HG03378 (cell line): Measurements from ENCODE around the gene DNASE1.
"Not testable (repeated sequence)": the region's sequence is repeated elsewhere in the genome, so short reads cannot be mapped to it uniquely, and the experiment has no call there.

Source experiments
- ATAC-seq: cut with Tn5 transposase; IDR thresholded peaks from one replicate; pipeline ENCODE4 v1.9.1; 2021; ENCODE audit warnings: mild to moderate bottlenecking, moderate library complexity; ENCODE audit not compliant: unreplicated experiment

DNASE1 gene

GRCh38 chr16:3640632-3641501 is 13.6 kb upstream of the DNASE1 start:
- no peak for ATAC-seq

GRCh38 chr16:3641801-3642396 is 12.6 kb upstream of the DNASE1 start:
- no peak for ATAC-seq

DNA sequence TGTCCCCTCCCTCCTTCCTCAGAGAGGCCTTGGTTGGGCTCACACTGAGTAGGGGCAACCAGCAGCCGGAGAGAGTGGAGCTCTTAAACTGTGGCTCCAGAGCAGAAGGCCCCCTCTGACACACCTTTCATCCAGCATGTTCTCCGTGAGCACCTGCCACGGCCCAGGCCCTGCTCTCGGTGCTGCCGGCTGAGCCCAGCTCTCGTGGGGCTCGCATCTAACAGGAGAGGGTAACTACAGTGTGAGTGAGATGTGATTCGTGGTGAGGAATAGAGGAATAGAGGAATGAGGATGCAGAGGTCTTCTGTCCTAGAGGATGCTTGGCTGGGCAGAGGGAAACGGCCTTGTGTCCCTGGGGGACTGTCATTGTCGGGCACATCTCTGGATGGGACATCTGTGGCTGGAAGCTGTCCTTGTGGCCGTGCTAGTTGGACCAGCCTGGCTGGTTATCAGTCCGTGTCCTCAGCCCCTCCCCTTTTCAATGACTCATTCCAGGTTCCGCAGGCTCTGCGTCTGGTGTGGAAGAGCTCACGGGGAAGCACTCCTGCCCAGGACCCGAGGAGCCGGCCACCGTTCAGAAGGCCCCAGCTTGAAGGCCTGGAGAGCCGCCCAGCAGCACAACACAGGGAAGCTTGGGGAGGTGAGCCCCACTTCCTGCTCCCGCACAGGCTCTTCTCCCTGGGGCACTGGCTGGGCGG is 11.9 kb upstream of the DNASE1 start:
- no peak for ATAC-seq

DNA sequence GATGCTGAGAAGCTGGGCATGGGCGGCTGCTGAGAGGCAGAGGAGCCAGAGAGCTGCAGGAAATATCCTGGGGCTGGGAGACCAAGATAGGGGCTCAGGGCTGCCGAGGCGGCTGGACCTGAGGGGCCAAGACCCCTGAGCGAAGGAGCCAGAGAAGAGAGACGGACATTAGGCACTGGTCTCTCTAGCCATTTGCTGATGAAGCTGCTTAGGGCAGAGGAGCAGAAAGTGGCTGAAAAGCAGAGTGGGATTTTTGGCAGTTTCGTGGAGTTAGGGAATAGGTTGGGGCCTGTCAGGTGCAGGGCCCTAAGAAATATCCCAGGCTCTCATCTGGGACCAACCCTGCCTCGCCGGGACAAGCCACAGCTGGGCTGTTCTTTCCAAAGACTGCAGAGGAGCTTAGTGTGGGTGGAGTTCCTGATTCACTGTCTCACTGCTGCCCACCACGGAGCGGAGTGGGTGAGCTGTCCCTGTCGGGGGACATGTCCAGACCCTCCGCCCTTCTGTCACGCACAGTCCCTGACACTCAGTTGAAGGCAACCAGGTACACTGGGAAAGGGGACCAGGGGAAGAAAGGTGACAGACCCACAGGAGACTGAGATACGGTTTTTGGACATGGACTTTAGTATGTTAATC is 11.3 kb upstream of the DNASE1 start:
- no peak for ATAC-seq

DNA sequence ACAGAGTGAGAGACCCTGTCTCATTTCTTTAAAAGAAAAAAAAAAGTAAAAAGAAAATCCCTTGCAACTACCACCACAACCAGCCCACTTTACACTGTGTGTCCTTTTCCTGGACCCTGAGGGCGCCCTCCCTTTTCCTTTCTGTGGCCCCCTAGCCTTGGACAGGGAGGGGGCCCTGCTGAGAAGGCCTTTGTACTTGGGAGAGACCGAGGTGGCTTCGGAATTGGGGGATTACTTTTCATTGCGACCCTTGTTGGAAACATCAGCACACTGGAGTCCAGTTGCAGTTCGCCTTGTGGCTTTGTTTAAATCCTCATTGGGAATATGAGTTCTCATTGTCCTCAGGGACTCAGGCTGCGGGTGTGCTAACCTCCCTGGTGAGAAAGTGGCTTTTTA is 9.4 kb upstream of the DNASE1 start:
- ATAC-seq: no peak

DNA sequence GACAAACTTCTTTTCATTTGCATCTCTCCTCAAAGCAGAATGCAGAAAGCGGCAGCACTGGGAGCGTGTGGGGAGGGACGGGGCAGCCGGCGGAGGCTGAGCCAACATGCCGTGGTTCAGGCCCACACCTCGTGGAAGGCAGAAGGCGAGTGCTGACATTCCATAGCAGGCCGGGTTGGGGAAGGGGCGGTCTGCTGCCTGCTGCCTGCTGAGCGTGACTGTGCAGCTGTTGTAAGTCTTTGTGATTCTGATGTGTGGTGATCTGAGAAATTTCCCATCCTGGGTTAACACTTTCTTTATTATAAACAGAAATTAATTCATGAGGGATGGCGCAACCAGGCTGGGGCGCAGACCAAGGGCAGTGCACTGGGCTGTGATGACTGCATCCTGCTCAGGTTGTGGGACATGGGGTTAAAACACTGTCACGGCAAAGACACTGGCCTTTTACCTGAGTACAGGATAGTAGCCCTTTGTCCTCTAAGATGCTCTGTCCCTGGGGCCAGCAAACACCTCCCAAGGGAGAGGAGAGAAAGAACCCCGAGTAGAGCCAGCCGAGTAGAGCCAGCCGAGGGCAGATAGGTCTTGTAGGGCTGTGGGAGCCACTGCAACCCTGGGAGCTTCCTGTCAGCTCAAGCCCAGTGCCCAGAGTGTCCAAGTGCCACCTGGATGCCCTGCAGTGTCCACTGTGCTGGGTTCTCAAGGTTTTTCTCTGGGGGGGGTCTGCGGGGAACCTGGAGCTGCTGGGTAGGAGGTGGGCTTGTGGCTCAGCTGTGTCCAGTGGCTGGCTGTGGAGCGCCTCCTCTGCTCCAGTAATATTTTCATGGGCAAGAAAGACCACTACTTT is 8.8 kb upstream of the DNASE1 start:
- ATAC-seq: no peak

GRCh38 chr16:3646348-3646920 is 8.1 kb upstream of the DNASE1 start:
- ATAC-seq: no peak

- ATAC-seq: no peak
These were observed 3.7 kb upstream of the DNASE1 start for GRCh38 chr16:3650631-3651265.

DNA sequence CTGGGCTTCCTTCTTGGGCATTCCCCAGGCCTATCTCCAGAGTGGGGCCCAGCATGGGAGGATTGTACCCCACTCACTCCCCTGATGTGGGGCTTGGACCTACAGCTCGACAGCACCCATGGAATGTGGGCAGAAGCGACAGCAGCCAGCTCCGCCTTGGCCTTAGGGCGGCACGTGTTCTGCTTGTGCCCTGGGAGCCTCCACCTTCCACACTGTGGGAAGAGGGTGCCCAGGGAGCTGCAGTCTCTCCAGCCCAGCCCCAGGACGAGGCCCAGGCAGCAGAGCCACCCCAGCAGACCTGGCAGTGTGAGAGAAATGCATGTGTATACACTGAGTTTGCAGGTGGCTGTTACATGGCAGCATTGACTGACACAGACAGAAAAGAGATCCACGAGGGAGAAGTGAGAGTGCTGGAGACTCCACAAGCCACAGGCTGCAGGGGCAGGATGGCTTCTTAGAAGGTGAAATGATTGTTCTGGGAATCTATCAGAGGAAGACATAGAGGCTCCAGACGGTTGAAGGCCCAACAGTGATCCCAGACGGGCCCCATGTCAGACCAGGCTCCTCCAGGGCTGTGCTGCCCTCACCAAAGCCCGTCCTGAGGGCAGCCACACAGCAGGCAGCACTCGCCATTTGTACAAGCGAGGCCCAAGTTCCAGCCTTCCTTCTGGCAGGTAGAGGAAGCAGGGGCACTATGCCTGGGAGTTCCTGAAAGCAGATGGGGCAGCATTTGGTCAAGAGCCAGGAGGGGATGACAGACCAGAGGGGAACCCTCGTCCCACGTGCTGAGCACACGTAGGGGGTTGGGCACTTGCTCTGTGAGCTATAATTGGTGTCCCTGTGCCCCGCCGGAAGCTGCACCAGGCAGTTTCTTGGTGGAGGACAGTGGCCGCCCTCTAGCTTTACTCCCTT is 2.8 kb upstream of the DNASE1 start:
- no peak for ATAC-seq

GRCh38 chr16:3652373-3653195 is 1.9 kb upstream of the DNASE1 start:
- no peak for ATAC-seq

GRCh38 chr16:3655030-3655395 is 522 bp downstream of the DNASE1 start:
- no peak for ATAC-seq

- no peak for ATAC-seq
These were observed 1.1 kb downstream of the DNASE1 start for GRCh38 chr16:3655396-3656159.

DNA sequence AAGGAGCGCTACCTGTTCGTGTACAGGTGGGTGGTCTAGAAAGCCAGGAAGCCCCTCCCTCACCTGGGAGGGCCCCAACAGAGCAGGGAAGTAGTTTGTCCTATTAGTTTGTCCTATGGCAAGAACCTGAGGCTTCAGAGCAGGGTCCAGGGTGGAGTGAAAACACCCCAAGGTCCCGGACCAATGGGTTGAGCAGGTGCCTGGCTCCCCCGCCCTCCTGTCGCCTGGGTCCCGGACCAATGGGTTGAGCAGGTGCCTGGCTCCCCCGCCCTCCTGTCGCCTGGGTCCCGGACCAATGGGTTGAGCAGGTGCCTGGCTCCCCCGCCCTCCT is 1.6 kb downstream of the DNASE1 start:
- not testable (repeated sequence) for ATAC-seq

DNA sequence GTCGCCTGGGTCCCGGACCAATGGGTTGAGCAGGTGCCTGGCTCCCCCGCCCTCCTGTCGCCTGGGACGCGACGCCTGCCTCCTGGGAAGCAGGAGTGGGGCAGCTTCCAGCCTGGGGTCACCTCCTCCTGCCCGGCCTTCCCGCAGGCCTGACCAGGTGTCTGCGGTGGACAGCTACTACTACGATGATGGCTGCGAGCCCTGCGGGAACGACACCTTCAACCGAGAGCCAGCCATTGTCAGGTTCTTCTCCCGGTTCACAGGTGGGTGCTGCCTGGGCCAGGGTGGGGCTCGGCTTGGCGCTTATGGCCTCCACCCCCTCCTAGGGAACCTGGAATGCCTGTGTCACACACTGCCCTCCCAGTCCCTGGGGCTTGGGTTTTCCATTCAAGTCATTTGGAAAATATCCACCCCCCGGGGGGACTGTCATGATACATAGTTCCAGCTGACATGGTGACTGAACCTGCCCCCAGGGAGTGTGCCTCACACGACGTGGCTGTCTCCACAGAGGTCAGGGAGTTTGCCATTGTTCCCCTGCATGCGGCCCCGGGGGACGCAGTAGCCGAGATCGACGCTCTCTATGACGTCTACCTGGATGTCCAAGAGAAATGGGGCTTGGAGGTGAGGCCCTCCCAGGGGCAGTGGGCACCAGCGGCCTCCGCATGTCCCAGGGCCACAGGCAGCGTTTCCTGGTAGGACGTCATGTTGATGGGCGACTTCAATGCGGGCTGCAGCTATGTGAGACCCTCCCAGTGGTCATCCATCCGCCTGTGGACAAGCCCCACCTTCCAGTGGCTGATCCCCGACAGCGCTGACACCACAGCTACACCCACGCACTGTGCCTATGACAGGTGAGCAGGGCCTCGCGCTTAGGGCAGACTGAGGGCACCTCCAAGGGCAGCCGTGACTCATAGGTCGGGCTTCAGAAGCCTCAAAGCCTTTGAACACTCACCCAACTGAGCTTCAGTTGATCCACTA is 2.3 kb downstream of the DNASE1 start:
- ATAC-seq: no peak

- ATAC-seq: no peak
These were observed 4.8 kb downstream of the DNASE1 start for GRCh38 chr16:3659251-3659650.

DNA sequence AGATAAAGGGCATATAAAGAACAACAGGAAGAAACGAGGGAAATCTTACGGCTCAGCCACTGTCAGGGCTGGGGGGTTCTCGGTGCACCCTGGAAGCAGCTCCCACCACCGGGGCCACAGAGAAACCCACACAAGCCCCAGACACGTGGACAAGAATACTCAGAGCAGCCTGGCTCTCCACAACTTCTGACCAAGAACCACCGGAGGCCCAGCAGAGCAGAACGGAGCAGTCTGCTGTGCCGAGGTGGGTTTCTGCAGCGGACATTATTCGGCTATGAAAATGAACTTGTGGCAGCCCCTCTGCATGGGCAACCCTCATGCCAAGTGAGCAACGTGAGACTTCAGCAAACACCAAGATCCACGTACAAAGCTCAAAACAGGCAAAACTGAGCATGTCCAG is 6.8 kb downstream of the DNASE1 start:
- ATAC-seq: no peak
